ACC112 (cell line): ENCODE measurements around the gene DSCAML1.

ENCODE experiments used
- H2AFZ ChIP-seq: fragments of 200-600 bp; sonication (generic); one replicate; pipeline ENCODE4 v1.6.0; 2017; ENCODE audit warnings: antibody characterized with exemption, low read length; ENCODE audit not compliant: unreplicated experiment
- H3K27ac ChIP-seq: fragments of 200-600 bp; sonication (generic); 2 replicates; pipeline ENCODE4 v1.5.1; 2014; ENCODE audit warnings: low read depth, mild to moderate bottlenecking, antibody characterized with exemption, low read length, moderate library complexity
- H3K27me3 ChIP-seq: fragments of 200-600 bp; sonication (generic); 2 replicates; pipeline ENCODE4 v1.6.1; 2014; ENCODE audit warnings: mild to moderate bottlenecking, antibody characterized with exemption, low read length, moderate library complexity, mixed read lengths; ENCODE audit not compliant: insufficient read depth
- H3K36me3 ChIP-seq: fragments of 200-600 bp; sonication (generic); 2 replicates; pipeline ENCODE4 v1.6.1; 2016; ENCODE audit warnings: mild to moderate bottlenecking, antibody characterized with exemption, low read length, moderate library complexity, mixed read lengths; ENCODE audit not compliant: insufficient read depth
- H3K4me1 ChIP-seq: fragments of 200-600 bp; sonication (generic); one replicate; pipeline ENCODE4 v1.6.1; 2016; ENCODE audit warnings: low read length, mixed read lengths; ENCODE audit not compliant: insufficient read depth, unreplicated experiment, control insufficient read depth
- H3K4me3 ChIP-seq: fragments of 200-600 bp; sonication (generic); 2 replicates; pipeline ENCODE4 v1.5.1; 2014; ENCODE audit warnings: mild to moderate bottlenecking, low read depth, low read length
- H3K79me2 ChIP-seq: fragments of 200-600 bp; sonication (generic); one replicate; pipeline ENCODE4 v1.6.0; 2016; ENCODE audit warnings: low read length; ENCODE audit not compliant: control insufficient read depth, unreplicated experiment, insufficient read depth

The DSCAML1 gene

DNA sequence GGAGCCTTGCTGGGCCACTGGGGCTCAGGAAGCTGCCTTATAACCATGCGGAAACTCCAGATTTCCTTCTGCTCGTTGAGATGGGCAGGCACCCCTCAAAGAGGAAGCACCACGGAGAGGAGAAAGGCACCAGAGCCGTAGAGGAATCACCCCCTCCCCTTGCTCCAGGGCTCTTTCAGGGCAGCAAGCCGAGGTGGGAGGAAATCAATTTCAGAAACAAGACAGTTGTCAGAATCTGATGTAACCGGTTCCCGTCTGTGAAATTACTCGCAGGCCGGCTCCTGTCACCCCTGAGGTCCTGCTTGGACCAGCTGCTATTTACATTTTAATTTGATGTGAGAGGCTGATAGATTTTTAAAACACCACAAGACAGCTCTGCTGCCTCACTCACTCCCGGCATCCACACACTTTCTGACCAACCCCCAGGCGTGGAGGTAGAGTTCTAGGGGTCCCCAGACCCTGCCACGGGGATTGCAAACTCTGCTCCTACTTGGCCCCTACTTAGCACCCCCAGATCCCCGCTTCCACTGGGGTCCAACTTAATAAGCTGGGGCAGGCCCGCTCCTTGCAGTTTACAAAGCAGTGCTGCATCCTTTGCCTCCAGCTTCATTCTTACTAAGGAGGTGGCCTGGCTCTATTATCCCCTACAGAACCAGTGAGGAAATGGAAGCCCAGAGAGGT, 306.9 kb downstream of the DSCAML1 start:
- Histone ChIP-seq H3K4me3 (no peak overlapping the region), H3K4me1 (no peaks in the 10 kb centered on the region), H3K27ac (no peak overlapping the region), H3K36me3 (no peaks in the 10 kb centered on the region), H3K79me2 (no peaks in the 10 kb centered on the region), H3K27me3 (peaks cover 52% of the 10 kb centered on the region), H2AFZ (no peak overlapping the region)

GRCh38 chr11:117488996-117489952, 307.7 kb downstream of the DSCAML1 start:
- no peak overlapping the region for H2AFZ ChIP-seq
- H3K27ac ChIP-seq, result no peak overlapping the region
- no peak overlapping the region for H3K4me3 ChIP-seq
- H3K36me3 ChIP-seq, result no peaks in the 10 kb centered on the region
- no peaks in the 10 kb centered on the region for H3K79me2 ChIP-seq
- peaks cover 54% of the 10 kb centered on the region for H3K27me3 ChIP-seq
- H3K4me1 ChIP-seq, result no peaks in the 10 kb centered on the region

GRCh38 chr11:117486059-117486458, 311.0 kb downstream of the DSCAML1 start:
- no peak overlapping the region for H3K27ac ChIP-seq
- H3K36me3 ChIP-seq, result no peaks in the 10 kb centered on the region
- H3K79me2 ChIP-seq, result no peaks in the 10 kb centered on the region
- H3K4me1 ChIP-seq, result no peaks in the 10 kb centered on the region
- peaks cover 53% of the 10 kb centered on the region for H3K27me3 ChIP-seq
- H2AFZ ChIP-seq, result no peak overlapping the region
- H3K4me3 ChIP-seq, result no peak overlapping the region

DNA sequence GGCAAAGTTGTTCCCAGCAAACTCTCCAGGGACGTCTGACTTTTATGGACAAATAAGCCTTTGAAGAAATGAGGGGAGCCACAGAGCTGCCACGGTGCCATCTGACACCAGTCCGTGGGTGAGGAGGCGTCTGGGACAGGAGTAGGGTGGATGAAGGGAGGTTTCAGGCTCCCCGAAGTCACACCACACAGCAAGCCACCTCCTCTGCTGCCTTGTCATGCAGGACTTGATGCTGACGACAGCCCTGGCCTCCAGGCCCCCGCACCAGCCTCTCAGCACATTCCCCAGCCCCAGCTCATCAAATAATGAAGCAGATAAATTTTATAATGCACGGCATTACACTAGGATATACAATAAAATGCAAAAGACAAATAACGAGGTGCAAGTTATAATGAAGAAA, 312.9 kb downstream of the DSCAML1 start:
- Histone ChIP-seq H3K79me2 (no peaks in the 10 kb centered on the region), H3K4me3 (no peak overlapping the region), H3K36me3 (no peaks in the 10 kb centered on the region), H3K27me3 (peaks cover 37% of the 10 kb centered on the region), H2AFZ (no peak overlapping the region), H3K4me1 (no peaks in the 10 kb centered on the region), H3K27ac (no peak overlapping the region)

GRCh38 chr11:117483372-117483771, 313.6 kb downstream of the DSCAML1 start:
- Histone ChIP-seq H3K36me3 (no peaks in the 10 kb centered on the region), H2AFZ (no peak overlapping the region), H3K27ac (no peak overlapping the region), H3K4me1 (no peaks in the 10 kb centered on the region), H3K4me3 (no peak overlapping the region), H3K79me2 (no peaks in the 10 kb centered on the region), H3K27me3 (peaks cover 34% of the 10 kb centered on the region)

DNA sequence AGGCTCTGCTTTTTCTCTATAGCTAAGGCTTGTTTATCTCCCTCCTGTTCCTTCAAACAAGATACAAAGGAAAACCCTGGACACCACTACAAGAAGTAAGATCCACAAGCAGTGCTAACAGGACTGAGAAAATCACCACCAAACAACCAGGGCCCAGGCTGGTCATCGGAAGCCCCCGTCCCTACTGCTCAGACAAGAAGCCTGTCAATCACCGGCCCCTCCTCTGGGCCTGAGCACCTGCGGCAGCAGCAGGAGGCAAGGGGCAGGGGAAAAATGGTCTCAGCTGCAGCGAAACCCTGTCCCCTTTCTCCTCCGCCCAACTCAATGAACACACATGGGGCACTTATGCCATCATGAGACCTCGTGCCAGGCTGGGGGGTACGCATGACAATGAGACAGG, 314.1 kb downstream of the DSCAML1 start:
- H3K79me2 ChIP-seq, result no peaks in the 10 kb centered on the region
- H3K4me1 ChIP-seq, result no peaks in the 10 kb centered on the region
- H3K27me3 ChIP-seq, result peaks cover 33% of the 10 kb centered on the region
- no peak overlapping the region for H3K27ac ChIP-seq
- no peaks in the 10 kb centered on the region for H3K36me3 ChIP-seq
- no peak overlapping the region for H3K4me3 ChIP-seq
- no peak overlapping the region for H2AFZ ChIP-seq

GRCh38 chr11:117481885-117482284, 315.1 kb downstream of the DSCAML1 start:
- Histone ChIP-seq H3K79me2 (no peaks in the 10 kb centered on the region), H3K27me3 (peaks cover 33% of the 10 kb centered on the region), H3K4me3 (no peak overlapping the region), H3K4me1 (no peaks in the 10 kb centered on the region), H3K36me3 (no peaks in the 10 kb centered on the region), H3K27ac (no peak overlapping the region), H2AFZ (no peak overlapping the region)

GRCh38 chr11:117481036-117481435, 316.0 kb downstream of the DSCAML1 start:
- no peak overlapping the region for H3K27ac ChIP-seq
- no peak overlapping the region for H3K4me3 ChIP-seq
- H2AFZ ChIP-seq, result no peak overlapping the region
- peaks cover 40% of the 10 kb centered on the region for H3K27me3 ChIP-seq
- H3K4me1 ChIP-seq, result no peaks in the 10 kb centered on the region
- no peaks in the 10 kb centered on the region for H3K79me2 ChIP-seq
- no peaks in the 10 kb centered on the region for H3K36me3 ChIP-seq

- no peak overlapping the region for H2AFZ ChIP-seq
- no peaks in the 10 kb centered on the region for H3K4me1 ChIP-seq
- H3K27me3 ChIP-seq, result peaks cover 36% of the 10 kb centered on the region
Observed at GRCh38 chr11:117480221-117480620, 316.8 kb downstream of the DSCAML1 start.

DNA sequence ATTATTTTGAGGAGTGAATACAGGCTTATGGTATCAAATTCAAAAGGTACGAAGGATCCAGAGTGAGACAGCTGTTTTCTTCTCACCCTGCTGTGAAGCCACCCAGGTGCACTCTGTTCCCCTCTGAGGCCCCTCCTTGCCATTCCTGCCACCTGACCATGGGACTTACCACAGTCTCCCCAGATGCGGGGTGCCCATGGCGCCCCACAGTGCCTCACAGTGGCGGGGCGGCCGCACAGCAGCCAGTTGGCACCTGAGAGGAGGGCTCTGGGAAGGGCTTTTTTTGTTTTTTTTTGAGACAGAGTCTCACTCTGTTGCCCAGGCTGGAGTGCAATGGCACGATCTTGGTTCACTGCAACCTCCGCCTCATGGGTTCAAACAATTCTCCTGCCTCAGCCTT, 317.6 kb downstream of the DSCAML1 start:
- Histone ChIP-seq H3K4me1 (no peaks in the 10 kb centered on the region), H3K79me2 (no peaks in the 10 kb centered on the region), H2AFZ (no peak overlapping the region), H3K27ac (no peak overlapping the region), H3K36me3 (no peaks in the 10 kb centered on the region), H3K27me3 (peaks cover 34% of the 10 kb centered on the region), H3K4me3 (no peak overlapping the region)

More at GRCh38 chr11:117480221-117480620, 316.8 kb downstream of the DSCAML1 start:
- Histone ChIP-seq H3K79me2 (no peaks in the 10 kb centered on the region), H3K27ac (no peak overlapping the region), H3K36me3 (no peaks in the 10 kb centered on the region), H3K4me3 (no peak overlapping the region)

DNA sequence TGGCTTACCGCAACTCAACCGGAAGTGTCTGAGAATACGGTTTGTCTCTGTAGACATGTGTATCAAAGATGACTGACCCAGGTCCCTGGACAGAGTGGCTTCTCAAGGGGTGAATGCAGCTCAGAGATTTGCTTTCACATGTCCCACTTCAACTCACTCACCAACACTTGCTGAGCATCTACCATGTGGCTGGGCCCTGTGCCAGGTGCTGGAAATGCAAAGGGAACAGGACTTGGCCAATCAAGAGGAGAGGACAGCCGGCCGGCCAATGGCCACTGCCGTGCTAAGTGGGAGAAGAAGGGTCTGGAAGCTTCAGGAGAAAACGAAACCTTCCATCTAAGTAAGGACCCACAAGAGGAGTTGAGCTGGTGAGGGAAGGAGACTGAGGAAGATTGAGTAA, 318.1 kb downstream of the DSCAML1 start:
- no peaks in the 10 kb centered on the region for H3K36me3 ChIP-seq
- H3K27ac ChIP-seq, result no peak overlapping the region
- H3K27me3 ChIP-seq, result peaks cover 34% of the 10 kb centered on the region
- H2AFZ ChIP-seq, result no peak overlapping the region
- no peaks in the 10 kb centered on the region for H3K4me1 ChIP-seq
- H3K79me2 ChIP-seq, result no peaks in the 10 kb centered on the region
- H3K4me3 ChIP-seq, result no peak overlapping the region
